Measurements from ENCODE around the gene SYNJ2. TPM values are rescaled to one million over a fixed set of nuclear protein-coding genes. Genes with fewer than 3 reads are reported as not detected.

Gene SYNJ2
- polyA plus RNA-seq, 3 donors, result 9.5 to 10.3 (median 10.3) TPM

DNA sequence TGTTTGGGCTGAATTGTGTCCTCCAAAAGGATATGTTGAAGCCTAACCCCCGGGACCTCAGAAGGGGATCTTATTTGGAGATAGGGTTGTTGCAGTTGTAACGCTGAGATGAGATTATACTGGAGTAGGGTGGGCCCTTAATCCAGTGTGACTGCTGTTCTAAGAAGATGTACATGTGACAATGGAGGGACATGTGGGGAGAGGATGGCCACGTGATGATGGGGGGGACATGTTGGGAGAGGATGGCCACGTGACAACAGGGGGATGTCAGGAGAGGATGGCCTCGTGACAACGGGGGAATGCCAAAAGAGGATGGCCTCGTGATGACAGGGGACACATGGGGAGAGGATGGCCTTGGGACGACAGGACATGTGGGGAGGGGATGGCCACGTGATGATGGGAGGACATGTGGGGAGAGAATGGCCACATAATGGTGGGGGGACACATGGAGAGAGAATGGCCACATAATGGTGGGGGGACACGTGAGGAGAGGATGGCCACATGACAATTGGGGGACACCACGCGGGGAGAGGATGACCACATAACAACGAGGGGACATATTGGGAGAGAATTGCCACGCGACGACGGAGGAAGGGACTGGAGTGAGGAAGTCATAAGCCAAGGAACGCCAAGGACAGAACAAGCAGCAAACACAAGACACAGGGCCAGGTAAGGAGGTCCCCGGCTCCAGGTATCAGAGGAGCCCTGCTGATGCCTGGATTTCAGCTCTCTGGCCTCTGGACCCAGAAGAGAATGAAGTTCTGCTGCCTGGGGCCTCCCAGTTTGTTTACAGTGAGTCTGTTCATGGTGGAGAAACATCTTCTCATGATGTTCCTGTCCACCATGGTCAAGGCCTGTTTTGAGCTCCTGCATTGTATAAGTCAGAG, 29.2 kb downstream of the SYNJ2 start:
- DNase-seq (ENCODE audit: low read depth in 3 of 3, low spot score in 2 of 3), result no peak

DNA sequence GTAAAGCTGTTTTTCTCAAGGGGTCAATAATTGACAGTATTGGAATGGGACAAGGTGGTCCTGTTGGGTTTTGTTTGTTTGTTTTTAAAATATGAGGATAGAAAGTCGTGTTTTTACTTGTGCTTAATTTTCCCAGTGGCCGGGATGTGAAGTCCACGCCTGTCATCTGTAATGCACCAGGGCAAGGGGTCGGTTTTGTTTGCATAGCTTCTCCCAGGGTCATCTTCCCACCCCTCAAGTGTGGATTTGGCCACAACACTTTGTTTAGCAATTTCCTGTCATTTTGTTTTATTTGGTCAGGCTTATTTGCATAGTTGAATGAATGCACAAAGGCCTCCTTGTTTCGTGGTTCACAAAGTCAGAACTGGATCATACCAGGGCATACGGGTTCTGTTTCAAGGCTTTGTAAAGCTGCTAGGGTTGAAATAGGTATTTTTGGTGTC, 29.8 kb downstream of the SYNJ2 start:
- DNase-seq (ENCODE audit: low read depth in 3 of 3, low spot score in 2 of 3), result no peak

DNA sequence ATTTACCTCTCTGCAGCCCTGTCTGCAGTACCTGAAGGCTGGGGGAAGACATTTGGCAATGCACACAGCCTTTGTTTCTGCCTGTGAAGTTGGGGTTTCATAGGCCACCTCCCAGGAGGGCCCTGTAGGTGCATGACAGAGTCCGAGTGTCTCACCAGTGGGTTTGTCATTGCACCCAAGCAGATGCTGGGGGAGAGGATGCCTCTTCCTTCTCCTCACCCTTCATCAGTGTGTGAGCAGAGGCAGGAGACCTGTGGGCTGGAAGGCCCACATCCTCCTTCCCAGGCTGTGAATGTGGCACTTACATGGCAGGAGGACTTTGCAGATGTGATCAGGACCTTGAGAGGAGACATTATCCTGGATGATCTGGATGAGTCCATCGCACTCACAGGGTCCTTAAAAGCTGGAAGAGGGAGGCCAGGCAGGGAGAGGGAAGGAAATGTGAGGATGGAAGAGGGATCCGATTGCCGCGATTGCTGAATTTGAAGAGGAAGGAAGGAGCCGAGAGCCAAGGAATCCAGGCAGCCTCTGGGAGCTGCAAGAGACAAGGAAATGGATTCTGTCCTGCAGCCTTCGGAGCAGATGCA, 30.4 kb downstream of the SYNJ2 start:
- DNase-seq (ENCODE audit: low read depth in 3 of 3, low spot score in 2 of 3), result no peak

DNA sequence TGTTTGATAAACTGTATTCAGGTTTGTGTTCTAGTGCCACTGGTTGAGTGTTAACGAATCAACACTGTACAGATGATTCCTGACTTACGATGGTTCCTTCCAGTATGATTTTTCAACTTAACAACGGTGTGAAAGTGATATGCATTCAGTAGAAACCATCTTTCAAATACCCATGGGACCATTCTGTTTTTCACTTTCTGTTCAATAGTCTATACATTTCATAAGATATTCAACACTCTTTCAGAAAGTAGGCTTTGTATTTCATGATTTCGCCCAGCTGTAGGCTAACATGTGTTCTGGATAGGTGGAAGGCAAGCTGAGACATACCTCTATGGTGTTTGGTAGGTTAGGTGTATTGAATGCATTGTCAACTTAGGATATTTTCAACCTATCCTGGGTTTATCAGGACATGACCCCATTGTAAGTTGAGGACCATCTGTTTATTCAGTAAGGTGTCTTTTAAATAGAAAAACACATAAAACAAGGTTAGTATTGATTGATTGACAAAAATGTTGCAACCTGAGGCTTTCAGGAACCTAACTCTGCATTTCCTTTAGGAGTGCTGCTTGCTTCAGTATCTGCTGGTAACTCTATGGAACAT, 32.3 kb downstream of the SYNJ2 start:
- DNase-seq (ENCODE audit: low read depth in 3 of 3, low spot score in 2 of 3), result no peak

DNA sequence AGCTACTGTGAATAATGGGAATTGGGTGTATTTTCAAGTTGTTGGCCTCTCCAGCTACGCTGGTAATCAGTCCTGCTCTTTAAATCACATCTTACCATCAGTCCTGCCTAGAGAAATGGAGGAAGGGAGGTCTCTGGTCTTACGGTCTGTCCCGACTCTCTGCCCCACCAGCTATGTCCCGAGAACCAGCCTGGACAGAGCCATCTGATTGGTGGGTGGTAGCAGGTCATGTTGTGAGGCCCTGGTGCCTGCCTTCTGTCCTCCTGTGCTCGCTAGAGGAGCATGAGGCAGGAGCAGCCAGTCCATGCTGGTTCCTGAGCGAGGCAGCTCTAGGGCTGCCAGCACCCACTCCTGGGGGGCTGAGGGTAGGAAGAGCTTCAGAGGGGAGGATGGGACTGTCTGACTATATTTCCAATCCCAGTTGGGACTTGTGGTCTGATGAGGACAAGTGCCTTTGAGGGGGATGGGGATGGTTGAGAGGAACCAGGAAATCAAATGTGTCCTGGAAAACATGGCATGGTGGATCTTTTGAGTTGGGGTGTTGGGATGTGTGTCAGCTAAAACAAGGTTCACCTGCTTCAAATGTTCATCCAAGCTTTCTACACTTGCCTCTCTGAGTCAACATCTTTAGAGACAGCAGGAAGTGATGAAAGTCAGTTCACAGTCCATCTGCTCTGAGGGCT, 33.0 kb downstream of the SYNJ2 start:
- no peak for DNase-seq (ENCODE audit: low read depth in 3 of 3, low spot score in 2 of 3)

DNA sequence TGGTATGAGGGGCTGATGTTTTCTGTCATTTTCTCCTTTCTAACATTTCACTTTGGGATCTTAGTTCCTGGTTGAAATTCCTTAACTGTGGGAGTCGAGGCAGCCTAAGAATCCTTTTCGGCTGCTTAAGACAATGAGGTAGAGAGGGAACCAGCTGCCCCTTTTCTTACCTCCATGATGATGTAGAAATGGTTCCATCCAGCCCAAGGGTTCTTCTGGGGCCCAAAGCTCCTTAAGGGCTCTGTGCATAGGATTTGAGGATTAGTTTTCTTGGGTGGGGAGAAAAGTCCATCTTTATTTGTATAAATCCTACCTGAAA, 33.5 kb downstream of the SYNJ2 start:
- no peak for DNase-seq (ENCODE audit: low read depth in 3 of 3, low spot score in 2 of 3)

DNA sequence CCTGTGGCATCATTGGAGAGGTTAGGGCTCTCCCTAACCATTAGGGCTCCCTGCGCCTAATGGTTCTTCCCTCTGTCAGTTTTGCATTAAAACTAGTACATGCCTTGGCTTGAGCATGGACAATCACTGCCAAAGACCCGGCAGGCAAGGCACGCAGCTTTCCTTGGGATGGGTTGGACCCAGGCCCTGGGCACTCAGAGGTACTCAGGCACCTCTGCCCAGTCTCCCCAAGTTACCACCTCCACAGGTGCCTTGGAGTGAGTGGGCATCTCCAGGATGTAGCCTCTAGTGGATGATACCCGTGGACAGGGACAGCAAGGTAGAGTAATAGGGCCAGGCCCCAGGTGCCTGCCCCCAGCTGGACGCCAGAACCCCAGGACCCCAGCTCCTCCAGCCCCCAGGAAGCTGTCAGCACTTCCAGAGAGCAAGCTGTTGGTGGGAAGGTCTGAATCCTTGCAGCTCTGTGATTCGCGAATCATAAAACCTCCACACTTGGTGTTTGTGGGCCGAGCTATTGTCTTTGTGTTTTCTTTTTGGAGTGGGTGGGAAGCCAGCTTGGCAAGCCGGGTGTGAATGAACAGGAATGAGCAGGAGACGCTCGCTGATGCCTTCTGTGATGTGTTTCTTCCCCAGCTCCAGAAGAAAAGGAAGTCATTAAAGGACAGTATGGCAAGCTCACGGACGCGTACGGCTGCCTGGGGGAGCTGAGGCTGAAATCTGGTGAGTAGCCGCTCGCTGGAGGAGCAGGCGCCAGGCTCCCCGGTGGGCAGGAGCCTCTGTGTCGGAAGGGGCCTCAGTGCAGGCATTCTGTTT, 35.1 kb downstream of the SYNJ2 start:
- DNase-seq (ENCODE audit: low read depth in 3 of 3, low spot score in 2 of 3), result no peak

DNA sequence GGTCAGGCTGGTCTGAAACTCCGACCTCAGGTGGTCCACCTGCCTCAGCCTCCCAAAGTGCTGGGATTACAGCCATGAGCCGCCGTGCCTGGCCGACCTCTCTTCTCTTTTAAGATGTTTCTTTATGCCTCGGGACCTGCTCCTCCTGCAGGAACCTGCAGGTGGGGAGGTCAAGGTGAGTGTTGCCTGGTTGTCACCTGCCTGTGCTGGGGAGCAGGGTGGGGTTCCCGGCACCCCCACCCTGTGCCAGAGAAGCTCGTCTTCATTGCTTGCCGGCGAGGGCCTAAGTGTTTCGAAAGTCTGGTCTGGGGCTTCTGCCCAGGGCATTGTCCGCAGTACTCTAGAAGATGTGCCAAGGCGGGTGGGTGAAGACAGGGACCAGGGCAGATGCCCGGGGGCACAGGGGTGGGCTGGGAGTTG, 36.0 kb downstream of the SYNJ2 start:
- no peak for DNase-seq (ENCODE audit: low read depth in 3 of 3, low spot score in 2 of 3)

DNA sequence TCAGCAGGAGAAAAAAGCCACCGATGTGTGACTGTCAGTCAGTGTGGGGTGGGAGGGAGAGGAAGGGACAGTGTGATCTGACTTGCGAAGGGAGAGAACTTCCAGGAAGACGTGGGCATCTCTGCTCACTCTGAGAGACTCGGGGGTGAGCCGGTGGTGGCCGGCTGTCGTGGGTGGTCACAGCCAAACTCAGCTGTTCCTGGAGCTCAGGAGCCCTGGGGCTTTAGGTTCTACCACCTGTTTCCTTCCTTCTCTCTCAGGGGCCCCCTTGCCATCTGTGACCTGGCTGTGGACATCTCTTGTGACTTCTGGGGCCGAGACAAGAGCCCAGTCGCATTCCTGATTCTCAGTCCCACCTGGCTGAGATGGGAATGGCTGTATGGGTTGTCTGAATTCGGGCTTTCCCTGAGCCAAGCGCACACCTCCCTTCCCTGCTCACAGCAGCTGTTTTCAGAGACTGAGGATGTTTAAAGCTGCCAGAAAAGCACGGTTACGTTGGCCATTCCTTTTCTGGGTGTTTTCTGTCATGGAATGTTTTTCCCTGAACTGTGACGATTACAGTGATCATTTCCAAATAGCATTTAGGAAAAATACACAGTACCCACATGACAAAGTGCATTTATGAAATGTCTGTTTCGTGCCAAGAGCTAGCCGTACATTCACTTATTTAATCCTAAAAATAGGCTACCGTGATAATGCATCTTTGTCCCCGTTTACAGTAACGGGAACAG, 36.5 kb downstream of the SYNJ2 start:
- DNase-seq (ENCODE audit: low read depth in 3 of 3, low spot score in 2 of 3), result no peak

DNA sequence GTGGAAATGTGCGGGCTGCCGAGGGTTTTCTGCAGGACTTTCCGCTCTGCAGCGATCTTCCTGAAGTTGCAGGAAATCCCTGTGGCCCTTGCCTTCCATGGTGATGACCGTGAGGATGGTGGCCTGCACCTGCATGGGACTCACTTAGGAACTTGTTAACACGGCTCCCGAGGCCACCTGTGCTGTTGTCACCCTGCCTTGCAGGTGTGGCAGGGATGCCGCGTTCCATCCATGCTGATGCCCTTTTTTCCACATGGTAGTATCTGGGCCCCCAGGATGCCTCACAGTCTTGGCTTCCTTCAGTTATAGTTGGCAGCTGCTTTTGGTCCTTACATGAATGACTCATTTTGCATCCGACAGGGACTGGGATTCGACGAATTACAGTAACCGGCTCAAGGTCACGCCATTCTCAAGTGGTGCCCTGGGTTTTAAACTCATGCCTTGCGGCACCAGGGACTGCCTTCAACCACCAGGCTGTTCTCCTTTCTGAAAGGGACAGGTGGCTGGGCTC, 37.2 kb downstream of the SYNJ2 start:
- no peak for DNase-seq (ENCODE audit: low read depth in 3 of 3, low spot score in 2 of 3)

DNA sequence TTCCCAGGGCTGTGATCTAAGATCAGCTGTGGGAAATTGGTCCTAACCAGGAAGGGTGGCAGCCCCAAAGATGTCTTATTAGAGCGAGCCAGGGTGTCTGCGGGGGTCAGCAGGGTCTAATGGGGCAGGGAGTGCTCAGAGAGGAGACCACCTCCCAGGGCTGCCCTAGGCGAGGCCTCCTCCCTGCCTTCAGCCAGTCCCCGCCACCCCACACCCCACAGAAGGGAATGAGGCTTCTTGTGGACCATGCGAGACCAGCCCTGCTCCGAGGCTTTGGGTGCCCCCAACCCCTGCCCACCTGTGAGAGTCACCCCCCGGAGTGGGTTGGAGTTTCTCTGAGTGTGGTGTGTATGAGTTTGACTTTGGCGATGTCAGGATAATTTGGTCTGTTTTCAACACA, 37.8 kb downstream of the SYNJ2 start:
- DNase-seq (ENCODE audit: low read depth in 3 of 3, low spot score in 2 of 3), result no peak

DNA sequence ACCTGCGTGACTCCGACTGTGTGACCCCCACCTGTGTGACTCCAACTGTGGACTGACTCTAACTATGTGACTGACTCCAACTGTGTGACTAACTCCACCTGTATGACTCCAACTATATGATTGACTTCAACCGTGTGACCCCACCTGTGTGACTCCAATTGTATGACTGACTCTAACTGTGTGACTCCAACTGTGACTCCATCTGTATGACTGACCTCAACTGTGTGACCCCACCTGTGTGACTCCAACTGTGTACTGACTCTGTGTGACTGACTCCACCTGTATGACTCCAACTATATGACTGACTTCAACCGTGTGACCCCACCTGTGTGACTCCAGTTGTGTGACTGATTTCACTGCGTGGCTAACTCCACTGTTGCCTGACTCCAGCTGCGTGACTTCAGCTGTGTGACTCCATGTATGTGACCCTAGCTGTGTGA, 38.6 kb downstream of the SYNJ2 start:
- DNase-seq (ENCODE audit: low read depth in 3 of 3, low spot score in 2 of 3), result no peak

DNA sequence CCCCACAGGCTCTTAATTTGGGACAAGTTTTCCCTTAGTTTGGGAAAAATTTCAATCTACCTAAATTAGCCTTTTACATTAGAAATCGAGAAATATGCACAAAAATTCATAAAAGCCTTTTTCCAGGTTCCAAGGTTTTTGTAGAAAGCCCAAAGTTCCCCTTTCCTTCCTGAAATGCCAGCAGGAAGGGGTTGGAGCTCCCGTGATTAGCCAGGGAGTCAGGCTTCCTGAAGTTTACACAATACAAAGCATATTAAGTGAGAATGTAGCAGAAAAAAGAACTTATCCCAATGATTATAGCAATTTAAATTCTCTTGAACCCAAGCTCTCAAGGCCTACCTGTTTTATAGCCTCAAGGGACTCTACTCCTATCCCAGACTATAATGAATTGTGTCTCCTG, 39.1 kb downstream of the SYNJ2 start:
- no peak for DNase-seq (ENCODE audit: low read depth in 3 of 3, low spot score in 2 of 3)

DNA sequence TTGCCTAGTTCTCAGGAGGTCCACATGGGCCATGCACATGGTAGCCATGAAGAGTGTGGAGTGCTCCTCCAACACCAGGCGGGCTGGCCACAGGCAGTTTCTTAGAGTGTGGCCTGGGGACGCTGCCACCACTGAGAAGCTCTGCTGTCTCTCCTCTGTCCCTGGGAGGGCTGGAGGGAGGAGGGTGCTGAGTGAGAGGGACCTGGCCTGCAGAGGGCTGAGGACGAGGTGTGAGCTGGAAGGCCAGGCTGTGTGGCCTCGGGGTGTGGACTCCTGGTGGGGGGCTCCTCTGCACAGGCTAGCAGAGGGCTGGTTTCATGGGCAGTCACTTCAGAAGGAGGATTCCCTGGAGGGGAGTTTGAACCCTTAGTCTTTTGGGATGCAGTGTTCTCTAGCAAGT, 39.7 kb downstream of the SYNJ2 start:
- no peak for DNase-seq (ENCODE audit: low read depth in 3 of 3, low spot score in 2 of 3)

DNA sequence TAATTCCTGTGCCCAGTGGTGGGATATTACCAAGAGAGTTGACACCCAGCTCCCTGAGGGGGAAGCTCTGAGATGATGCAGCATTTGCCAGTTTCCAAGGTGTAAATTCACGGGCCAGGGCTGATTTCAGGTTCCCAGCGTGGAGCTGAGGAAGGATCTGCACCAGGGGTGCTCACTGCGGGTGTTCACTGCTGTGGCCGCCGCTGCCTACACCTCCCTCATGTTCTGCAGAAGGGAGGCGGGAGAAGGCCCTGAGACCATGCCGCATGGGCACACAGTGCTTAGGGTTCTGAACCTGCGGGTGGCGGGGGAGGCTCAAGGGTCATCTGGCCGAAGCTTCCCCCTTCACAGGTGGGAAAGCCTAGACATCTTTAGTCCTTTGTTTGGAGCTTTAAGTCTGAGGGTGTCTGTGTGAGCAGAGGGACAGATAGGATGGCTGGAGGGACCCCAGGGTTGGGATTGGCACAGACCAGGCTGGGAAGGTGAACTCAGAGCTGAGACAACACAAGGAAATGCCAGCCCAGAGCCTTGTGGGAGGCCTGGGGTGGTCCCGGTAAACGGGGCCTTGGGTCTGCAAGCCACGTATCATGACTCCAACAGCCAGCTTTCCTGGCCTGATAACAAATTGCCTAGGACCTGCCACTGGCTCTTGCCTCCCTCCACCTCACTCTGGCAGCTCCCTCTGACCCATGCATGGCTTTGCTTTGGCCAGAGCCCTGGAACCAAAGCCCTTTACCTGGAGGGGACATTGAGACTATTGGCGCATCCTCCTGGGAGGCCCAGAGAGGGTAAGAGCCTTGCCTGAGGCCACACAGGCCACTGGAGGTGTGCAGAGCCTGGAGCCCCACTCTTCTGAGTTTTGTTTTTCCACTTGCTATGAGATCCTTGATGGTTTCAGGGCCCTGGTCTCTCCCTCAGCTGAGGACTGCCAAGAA, 40.4 kb downstream of the SYNJ2 start:
- no peak for DNase-seq (ENCODE audit: low read depth in 3 of 3, low spot score in 2 of 3)

DNA sequence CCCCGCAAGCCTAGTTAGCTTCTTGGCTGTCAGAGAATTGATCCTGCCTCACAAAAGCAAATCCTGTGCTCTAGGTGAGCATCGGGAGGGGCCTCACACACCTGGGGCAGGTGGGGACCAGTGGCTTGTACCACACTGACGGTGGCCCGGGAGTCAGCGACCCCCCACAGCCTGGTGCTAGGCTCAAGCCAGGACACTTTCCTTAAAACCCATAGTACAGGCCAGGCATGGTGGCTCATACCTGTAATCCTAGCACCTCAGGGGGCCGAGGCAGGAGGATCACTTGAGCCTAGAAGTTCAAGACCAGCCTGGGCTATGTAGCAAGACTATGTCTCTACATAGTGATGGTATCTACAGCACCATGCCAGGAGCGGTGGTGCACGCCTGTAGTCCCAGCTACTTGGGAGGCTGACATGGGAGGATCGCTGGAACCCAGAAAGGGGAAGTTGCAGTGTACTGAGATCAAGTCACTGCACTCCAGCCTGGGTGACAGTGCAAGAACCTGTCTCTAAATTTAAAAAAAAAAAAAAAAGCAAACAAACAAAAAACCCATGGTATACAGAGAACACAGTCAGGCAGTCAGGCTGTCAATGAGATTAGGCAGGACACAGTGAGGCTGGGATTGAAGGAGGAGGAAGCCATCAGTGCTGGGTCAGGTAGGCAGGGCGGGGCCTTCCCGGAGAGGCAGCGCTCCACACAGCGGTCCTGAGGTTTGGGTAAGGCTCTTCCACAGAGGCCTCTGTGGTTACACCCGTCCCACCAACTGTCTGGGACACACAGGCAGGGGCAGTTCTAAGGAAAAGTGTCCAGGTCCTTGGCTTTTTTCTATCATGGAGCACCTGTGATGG, 41.3 kb downstream of the SYNJ2 start:
- DNase-seq (ENCODE audit: low read depth in 3 of 3, low spot score in 2 of 3), result no peak

DNA sequence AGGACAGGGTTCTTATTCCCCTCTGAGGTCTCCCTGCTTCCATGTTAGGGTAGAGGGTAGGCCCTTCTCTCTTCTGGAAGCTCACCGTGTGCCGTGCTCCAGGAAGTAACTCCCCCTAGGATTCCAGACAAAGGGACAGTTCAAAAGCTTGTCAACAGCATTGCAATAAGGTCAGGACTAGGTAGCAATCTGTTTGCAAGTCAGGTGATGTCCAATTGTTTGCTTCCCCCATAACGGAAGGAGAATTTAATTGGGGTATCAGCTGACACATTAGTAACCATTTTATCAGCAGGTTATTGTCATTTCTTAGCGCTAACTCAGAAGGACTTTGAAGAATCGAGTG, 41.9 kb downstream of the SYNJ2 start:
- no peak for DNase-seq (ENCODE audit: low read depth in 3 of 3, low spot score in 2 of 3)
